ENCODE results near the gene RILP. TPM values are rescaled to one million over a fixed set of nuclear protein-coding genes. Genes with fewer than 3 reads are reported as not detected.
"Not testable (repeated sequence)": the region's sequence is repeated elsewhere in the genome, so short reads cannot be mapped to it uniquely, and the experiment has no call there.

Gene RILP
- total and polyA plus RNA-seq, 2 experiments from 2014 or later = 31.7 to 79.4 TPM

GRCh38 chr17:1686086-1686485 is 36.4 kb upstream of the RILP start:
- DNase-seq (ENCODE audit: low read depth in 1 of 2, low spot score in 1 of 2) = no peak
- no peak for TF ChIP-seq CTCF (IDR thresholded peaks at IDR 0.05; ENCODE audit: low read depth, low read length)
- Histone ChIP-seq H3K27ac (no peak overlapping the region), H3K36me3 (peaks cover 11% of the 10 kb centered on the region), H3K27me3 (no peaks in the 10 kb centered on the region), H3K9me3 (ENCODE audit: low read depth) (no peaks in the 10 kb centered on the region), H3K4me3 (no peak overlapping the region), H3K4me1 (ENCODE audit: low read depth) (peaks cover 5% of the 10 kb centered on the region)

DNA sequence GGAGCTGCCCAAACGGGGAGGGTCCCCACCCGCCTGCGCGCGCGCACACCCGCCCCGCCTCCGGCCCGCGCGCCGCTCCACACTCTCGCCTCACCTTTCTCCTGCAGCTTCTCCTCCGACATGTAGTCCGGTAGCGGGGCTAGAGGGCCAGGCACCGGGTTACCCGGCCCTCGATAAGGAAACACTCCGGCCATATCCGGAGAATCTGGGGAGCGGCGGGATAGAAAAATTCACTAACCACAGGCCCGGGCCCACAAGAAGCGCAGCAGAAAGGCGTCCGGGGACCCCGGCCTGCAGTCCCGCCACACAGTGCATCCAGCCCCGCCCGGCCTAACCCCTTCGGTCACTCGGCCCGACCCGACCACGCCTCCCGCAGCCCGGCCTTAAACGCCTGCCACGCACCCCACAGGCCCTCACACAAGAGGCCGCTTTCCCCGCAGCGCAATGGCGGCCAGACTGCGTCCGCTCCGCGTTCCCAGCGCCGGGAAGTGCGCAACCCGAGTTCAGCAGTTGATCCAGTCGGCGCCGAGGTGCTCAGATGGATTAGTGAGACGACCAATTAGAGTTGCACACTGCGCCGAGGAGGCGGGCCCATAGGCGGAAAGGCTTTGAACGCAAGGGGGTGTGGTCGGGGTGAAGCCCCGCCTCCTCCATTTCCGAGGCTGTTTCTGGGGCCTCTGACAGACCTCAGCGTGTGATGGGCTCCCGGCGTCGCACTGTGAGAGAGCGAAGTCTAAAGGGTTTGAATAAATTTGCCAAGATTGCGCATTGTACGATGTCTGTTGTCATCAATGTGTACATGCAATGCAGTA is 34.9 kb upstream of the RILP start, which contains the start of gene PRPF8:
TSS of gene PRPF8 (minus strand) at position 490 of the 812 bp plus-strand sequence. CDS start at position 194, 296 bp downstream.
- Histone ChIP-seq H3K27ac (peak within 1 kb of the TSS; percentile 97), H3K4me1 (ENCODE audit: low read depth) (peaks cover 5% of the 10 kb centered on the region), H3K4me3 (peak within 1 kb of the TSS; percentile 77), H3K27me3 (no peaks in the 10 kb centered on the region), H3K9me3 (ENCODE audit: low read depth) (no peaks in the 10 kb centered on the region), H3K36me3 (peaks cover 26% of the 10 kb centered on the region)
- DNase-seq (ENCODE audit: low read depth in 1 of 2, low spot score in 1 of 2) = peak; percentile 98
- no peak for TF ChIP-seq CTCF (IDR thresholded peaks at IDR 0.05; ENCODE audit: low read depth, low read length)

DNA sequence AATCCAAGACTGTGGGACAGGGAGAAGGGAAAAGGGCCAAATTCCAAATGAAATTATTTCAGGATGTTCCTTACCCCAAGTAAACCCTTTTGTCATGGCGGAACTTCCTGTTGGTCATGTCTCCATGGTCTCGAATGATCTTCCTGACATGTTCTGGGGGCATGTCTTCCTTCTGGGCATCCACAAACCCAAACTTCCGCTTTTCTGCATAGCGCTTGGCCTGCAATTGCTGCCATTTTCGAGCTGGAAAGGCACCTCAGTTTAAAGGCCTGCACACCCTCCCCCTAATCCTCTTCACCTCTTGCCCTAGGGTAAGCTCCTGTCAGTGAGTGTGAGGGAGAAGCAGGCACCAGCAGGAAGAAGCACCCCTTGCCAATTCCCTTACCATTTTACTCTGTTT is 33.8 kb upstream of the RILP start:
- Histone ChIP-seq H3K36me3 (peaks cover 37% of the 10 kb centered on the region), H3K27ac (no peak overlapping the region), H3K27me3 (no peaks in the 10 kb centered on the region), H3K4me1 (ENCODE audit: low read depth) (peaks cover 5% of the 10 kb centered on the region), H3K9me3 (ENCODE audit: low read depth) (no peaks in the 10 kb centered on the region), H3K4me3 (peak overlapping the region; percentile 77)
- DNase-seq (ENCODE audit: low read depth in 1 of 2, low spot score in 1 of 2) = no peak
- TF ChIP-seq CTCF (IDR thresholded peaks at IDR 0.05; ENCODE audit: low read depth, low read length) = no peak

GRCh38 chr17:1676401-1676800 is 26.7 kb upstream of the RILP start:
- Histone ChIP-seq H3K36me3 (peaks cover 92% of the 10 kb centered on the region), H3K27ac (no peak overlapping the region), H3K4me1 (ENCODE audit: low read depth) (no peaks in the 10 kb centered on the region), H3K4me3 (no peak overlapping the region), H3K9me3 (ENCODE audit: low read depth) (no peaks in the 10 kb centered on the region), H3K27me3 (no peaks in the 10 kb centered on the region)
- TF ChIP-seq CTCF (IDR thresholded peaks at IDR 0.05; ENCODE audit: low read depth, low read length) = no peak
- DNase-seq (ENCODE audit: low read depth in 1 of 2, low spot score in 1 of 2) = no peak

DNA sequence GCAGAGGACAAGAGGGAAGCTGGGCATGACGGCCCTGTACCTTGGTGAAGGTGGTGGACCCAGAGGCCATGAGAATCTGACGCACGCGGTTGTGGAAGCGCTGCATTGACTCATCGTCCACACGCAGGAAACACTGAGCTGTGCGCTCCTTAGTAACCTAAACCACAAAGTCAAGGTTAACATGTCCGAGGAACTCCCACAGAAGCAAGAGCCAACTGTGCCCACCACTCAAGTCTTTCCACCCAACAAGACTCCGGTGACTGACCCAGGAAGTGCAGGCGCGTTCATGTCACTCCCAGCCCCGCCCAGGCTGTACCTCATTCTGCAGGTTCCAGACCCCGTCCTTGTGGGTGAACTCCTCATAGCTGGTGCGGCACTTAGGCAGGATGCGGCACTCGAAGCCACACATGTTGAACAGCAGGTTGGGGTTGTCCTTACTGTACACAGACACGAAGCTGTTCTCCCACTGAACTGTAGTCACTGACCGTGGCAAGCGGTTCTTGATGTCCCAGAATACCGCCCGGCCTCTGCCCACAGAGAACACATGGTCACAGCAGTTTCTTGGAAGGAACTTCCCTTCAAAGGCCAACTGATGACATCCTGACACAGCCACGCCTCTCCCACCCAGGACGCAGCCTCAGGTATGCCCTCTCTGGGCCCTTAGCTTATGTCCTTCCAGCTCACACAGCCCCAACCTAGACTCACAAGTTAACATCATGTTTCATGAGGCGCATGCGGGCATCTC is 23.5 kb upstream of the RILP start:
- no peak for DNase-seq (ENCODE audit: low read depth in 1 of 2, low spot score in 1 of 2)
- Histone ChIP-seq H3K9me3 (ENCODE audit: low read depth) (no peaks in the 10 kb centered on the region), H3K27ac (no peak overlapping the region), H3K4me1 (ENCODE audit: low read depth) (peaks cover 6% of the 10 kb centered on the region), H3K4me3 (no peak overlapping the region), H3K36me3 (peaks cover 78% of the 10 kb centered on the region), H3K27me3 (no peaks in the 10 kb centered on the region)
- no peak for TF ChIP-seq CTCF (IDR thresholded peaks at IDR 0.05; ENCODE audit: low read depth, low read length)

GRCh38 chr17:1663934-1664333 is 14.3 kb upstream of the RILP start:
- DNase-seq (ENCODE audit: low read depth in 1 of 2, low spot score in 1 of 2); H3K9me3 ChIP-seq (ENCODE audit: low read depth); H3K4me1 ChIP-seq (ENCODE audit: low read depth); H3K27me3 ChIP-seq; H3K27ac ChIP-seq; H3K4me3 ChIP-seq: not testable (repeated sequence)
- peaks cover 58% of the 10 kb centered on the region for H3K36me3 ChIP-seq

Data from cardiac muscle cell (in vitro differentiated cells and primary cell).